Hematopoietic multipotent progenitor cell treated with erythropoietin and hydrocortisone succinate and interleukin-3 and kit ligand, for 6 days (in vitro differentiated cells): ENCODE results near the gene SHROOM4.

Experiments used
- DNase-seq: peaks from one replicate; pipeline ENCODE4 v3.0.0-alpha.2; 2015

SHROOM4 gene

DNA sequence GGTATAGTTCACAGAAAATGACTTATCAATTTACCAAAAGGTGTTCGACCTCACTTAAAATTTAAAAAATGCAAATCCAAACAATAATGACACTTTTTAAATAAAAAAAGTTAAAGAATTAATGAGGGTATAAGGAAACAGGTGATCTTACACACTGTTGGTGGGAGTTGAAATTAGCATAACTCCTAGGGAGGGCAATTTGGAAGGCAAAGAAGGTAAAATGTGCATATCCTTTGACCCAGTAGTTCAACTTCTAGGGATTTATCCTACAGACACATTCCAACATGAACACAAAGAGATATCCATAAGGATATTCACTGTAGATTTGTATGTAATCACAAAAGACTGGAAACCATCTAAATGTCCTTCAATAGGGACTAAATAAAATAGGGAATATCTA is 199.5 kb downstream of the SHROOM4 start:
- DNase-seq, result no peak

DNA sequence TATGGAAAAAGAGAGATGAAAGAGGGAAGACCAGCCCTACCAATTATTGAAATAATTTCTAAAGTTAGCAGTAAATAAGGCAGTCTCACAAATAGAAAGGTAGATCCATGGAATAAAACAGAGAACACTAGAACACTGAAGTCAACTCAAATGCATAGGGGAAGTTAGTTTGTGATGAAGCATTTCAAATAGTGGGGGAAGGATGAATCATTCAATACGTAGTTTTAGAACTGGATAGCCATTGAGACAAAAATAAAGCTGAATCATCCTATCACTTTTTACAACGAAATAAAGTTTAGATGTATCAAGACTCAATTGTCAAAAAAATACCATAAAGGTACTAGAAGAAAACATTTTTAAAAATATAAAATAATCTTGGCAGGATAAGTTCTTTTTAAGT is 200.1 kb downstream of the SHROOM4 start:
- DNase-seq, result no peak

DNA sequence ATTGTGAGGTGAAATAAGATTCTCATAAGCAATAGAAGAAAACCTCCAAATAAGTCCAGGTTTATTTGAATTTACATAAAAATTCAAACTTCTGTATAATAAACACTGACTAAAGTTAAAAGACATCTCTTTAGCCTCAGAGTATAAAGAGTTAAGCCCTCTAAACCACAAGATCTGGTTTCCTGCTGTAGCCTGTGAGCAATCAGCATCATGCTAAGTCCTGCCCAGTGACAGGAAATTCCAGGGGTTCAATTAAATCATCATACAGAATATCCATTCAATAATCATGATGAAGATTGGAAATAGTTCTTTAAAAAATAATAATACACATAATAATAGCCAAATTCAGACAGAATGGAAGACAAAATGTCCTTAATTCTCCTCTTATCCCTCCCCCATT is 204.2 kb downstream of the SHROOM4 start:
- DNase-seq, result no peak

DNA sequence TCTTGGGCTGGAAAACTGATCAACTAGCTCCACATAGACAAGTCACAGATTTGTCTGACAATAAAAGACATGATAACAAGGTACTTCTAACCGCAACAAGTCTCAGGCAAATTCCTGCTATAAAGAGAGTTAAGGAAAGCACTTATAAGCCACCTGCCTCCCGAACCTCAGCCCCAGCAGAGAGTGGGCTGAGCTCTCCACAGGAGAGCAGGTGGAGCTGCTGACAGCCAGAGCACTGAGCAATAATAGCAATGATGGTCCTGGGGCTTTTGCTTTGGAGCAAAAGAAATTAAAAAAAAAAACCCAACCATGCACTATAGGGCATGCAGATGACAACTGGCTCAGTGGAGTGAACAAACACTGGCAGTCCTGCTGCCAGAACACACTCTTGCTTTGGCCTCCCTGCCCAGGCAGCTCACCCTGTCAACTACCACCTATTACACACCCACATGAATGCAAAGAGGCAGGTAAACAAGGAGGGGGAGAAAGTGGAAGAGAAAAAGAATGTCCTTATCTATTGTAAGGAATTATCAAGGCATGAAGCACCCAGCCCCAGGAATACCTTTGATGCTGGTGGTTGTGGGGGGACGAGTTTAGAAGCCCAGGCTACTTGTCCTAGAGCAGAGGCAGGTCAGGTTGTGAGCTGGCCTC is 207.6 kb downstream of the SHROOM4 start:
- no peak for DNase-seq

DNA sequence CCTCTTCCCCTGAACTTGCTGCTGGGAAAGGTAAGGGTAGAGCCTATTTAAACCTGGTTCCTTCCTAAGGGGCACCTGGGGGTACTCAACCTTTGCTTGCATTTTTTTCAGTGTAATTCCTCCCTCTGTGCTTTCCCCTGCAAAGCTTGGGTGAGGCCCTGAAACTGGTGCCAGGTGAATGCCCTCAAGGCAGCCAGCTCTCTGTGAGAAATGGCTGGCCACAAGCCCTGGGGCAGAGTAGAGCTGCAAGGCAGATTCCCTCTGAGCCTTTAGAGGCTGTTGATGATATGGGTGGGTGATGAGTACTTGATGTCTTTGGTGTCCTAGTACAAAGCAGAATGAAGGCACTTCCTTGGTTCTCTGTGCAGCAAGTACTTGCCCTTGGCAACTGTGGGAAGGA is 217.9 kb downstream of the SHROOM4 start:
- no peak for DNase-seq

DNA sequence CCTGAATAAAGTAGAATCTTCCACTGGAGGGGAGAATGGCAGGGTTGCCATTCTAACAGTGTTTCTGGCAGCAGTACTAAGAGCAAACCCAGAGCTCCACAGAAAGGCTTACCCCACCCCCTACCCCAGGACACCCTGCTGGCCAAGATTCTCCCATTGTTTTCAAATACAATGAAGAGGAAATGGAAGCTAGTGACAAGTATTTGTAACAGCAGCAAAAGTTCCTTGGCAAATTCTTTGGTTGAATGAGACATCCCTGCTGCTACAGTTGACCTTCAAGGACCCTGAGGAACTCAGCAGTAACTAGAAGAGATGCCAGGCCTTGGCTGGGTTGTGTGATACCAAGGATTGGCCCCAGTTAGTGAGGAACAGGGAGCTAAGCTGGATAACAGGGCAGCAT is 219.2 kb downstream of the SHROOM4 start:
- no peak for DNase-seq

DNA sequence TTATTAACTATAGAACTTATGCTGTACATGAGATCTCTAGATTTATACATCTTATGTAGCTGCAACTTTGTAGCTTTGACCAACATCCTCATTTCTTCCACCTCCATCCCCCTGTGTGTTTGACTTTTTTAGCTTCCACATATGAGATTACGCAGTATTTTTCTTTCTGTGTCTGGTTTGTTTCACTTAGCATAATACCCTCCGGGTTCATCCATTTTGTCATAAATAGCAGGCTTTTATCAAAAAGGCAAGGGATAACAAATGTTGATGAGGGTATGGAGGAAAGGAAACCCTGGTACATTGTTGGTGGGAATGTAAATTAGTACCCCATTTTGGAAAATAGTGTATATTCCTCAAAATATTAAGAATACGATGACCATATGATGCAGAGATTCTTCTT is 227.0 kb downstream of the SHROOM4 start:
- DNase-seq, result no peak

DNA sequence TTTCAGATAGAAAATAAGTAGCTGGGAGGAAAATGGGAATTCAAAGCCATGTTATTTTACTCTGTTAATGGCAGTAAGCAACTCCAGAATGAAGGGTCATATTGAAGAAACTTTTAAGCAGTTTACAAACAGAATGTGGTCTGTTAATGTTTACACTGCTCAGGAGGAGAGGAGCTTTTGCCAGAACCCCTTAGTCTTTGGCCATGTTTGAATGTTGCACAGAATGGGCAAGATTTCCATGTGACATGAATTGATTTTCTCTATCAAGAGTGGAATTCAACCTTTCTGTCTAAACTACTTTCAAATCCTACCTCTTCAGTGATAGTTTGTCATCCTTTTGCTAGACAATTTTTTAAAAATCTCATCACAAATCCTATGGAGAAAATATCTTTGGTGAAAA is 227.6 kb downstream of the SHROOM4 start:
- no peak for DNase-seq

DNA sequence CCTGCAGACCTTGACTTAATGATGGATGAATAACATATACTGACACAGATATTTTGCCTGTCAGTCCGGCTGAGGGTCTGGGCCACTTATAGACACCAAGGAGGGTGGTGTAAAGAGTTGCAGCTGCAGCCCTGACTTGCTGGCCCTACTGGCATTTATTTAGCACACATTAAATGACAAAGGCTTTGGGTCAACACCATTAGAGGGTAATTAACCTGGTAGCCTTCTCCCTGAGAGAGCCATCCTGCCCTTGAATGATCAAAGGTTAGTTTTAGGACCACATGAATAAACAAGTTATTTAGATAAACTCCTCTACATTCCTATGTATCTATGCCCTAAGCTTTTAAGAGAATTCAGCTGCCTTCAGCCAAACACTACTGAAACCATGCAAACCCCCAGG is 232.6 kb downstream of the SHROOM4 start:
- no peak for DNase-seq

DNA sequence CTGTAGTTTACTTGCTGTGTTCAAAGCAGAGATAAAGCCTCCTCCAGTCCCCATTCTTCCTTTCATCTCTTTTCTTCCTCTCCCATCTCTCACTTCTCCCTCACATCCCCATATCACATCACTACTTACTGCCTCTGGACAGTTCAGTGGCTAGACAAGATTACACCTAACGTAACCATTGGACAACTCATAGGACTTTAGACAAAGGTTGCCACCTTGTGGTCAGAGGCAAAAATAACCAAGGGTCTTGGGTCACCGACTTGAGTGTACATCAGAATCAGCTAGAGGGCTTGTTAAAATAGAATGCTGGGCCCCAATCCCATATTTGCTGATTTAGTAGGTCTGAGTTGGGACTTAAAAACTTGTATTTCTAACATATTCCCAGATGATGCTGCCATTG is 234.0 kb downstream of the SHROOM4 start:
- peak; percentile 73 for DNase-seq

DNA sequence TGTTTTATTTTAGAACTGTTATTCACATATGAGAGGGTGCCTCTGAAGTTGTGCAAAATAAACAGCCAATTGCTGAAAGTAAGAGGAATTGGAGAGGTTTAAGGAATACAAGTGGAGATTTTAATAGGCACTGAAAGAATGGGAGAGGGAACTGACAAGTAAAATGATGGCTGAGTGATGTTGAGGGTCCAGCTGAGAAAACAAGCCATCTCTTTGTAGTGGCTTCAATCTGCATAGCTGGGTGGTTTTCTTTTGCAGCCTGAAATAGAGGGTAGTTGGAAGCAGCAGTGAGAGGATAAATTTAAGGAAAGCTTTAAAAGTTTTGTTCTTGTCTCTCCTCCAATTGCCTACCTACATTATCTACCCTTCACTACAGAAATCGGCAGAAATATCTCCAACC is 236.7 kb downstream of the SHROOM4 start:
- no peak for DNase-seq

DNA sequence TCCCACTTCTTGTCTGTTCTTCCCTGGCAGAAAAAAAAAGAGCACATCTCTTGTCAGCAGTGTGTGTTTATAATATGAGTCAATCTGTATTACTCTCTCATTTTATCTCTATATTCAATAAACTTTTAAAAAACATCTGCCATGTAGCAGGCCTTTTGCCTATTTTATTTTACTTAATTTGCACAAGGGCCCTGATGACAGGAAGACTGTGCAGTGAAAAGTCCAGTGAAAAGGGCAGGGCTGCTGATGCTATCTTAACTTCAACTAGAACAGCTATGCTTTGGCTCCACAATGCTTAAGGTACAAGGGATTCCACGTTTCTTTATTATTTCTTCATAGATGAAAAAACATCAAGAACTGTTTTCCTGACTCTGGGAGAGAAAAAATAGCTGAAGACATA is 246.4 kb downstream of the SHROOM4 start:
- DNase-seq, result no peak

DNA sequence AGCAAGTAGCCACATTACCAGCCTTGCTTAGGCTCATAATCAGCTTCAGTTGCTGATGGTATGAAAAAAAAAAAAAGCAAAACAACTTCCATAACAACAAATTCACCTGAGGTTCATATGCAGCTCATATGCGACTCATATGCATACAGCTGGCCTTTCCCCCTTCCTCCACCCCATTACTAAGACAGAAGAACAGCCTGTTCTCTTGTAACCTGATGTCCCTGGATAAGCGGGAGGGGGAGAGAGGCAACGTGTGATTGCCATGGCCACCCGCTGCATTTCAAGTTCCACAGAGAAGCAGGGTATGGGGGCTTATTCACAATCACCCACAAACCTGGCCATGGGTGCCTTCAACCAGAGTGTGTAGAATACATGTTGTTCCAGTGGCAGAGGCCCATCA is 248.3 kb downstream of the SHROOM4 start:
- no peak for DNase-seq
